Upper lobe of left lung (tissue), 6 donors: ENCODE results near the gene IAH1. TPM values are rescaled to one million over a fixed set of nuclear protein-coding genes. Genes with fewer than 3 reads are reported as not detected.

ENCODE experiments used
- ATAC-seq, 2 donors: fragments of 200-7000 bp; cut with Tn5 transposase; one replicate each; pipeline ENCODE4 v1.9.1; 2022; ENCODE audit warnings: mild to moderate bottlenecking in 2 of 2, moderate library complexity in 2 of 2; ENCODE audit not compliant: low FRiP score in 2 of 2
- DNase-seq, 2 donors: peaks; one replicate each; pipeline ENCODE4 v3.0.0-alpha.2; 2019 to 2020
- H3K27ac ChIP-seq, 4 donors: fragments of 200-600 bp; sonication (generic); one replicate each; pipeline ENCODE4 v1.5.1; 2016 to 2019
- H3K27me3 ChIP-seq, 4 donors: fragments of 200-600 bp; sonication (generic); one replicate each; pipeline ENCODE4 v1.5.1; 2017 to 2019
- H3K36me3 ChIP-seq, 4 donors: fragments of 200-600 bp; sonication (generic); one replicate each; pipeline ENCODE4 v1.5.1; 2016 to 2019
- H3K4me1 ChIP-seq, 4 donors: fragments of 200-600 bp; sonication (generic); one replicate each; pipeline ENCODE4 v1.5.1; 2018 to 2019
- H3K4me3 ChIP-seq, 4 donors: fragments of 200-600 bp; sonication (generic); one replicate each; pipeline ENCODE4 v1.5.1; 2017 to 2019; ENCODE audit warnings: mild to moderate bottlenecking in 2 of 4, moderate library complexity in 1 of 4
- H3K9me3 ChIP-seq, 4 donors: fragments of 200-600 bp; sonication (generic); one replicate each; pipeline ENCODE4 v1.5.1; 2018 to 2019
- EP300 ChIP-seq, 4 donors: sonication (generic); formaldehyde crosslinking; IDR thresholded peaks; one replicate each; pipeline ENCODE4 v1.5.1; 2017; ENCODE audit warnings: antibody characterized with exemption in 4 of 4, control low read depth in 2 of 4
- POLR2A ChIP-seq, 4 donors: fragments of 450-650 bp; IDR thresholded peaks; one replicate each; pipeline ENCODE4 v1.5.1; 2016 to 2017; ENCODE audit warnings: antibody characterized with exemption in 4 of 4, mild to moderate bottlenecking in 2 of 4
- POLR2AphosphoS5 ChIP-seq, 2 donors: sonication (generic); formaldehyde crosslinking; IDR thresholded peaks; one replicate each; pipeline ENCODE4 v1.5.1; 2017; ENCODE audit warnings: antibody characterized with exemption in 2 of 2
- WGBS, 2 donors: methylation state at CpG; one replicate each; pipeline ENCODE4 v1.1.5; 2017 to 2018; 5-methylcytosine and 5-hydroxymethylcytosine counted together
- total RNA-seq, 6 donors: library from RNA; depleted of rRNA in 4 of 6; stranded (reverse); fragments of >200 nt in 4 of 6; gene quantifications; one replicate each; pipeline versions ENCODE4 v1.1.0 to v1.2.1, GENCODE V29; 2016 to 2021
- TF ChIP-seq, protein P1 (sequence below), 6 experiments: fragments of 450-650 bp in 4 of 6; fragments of 200-600 bp in 2 of 6; sonication (generic) in 2 of 6; IDR thresholded peaks; one replicate each; pipeline ENCODE4 v1.5.1; 2016 to 2019; ENCODE audit warnings: antibody characterized with exemption in 6 of 6
- donor health status: DM: no; HTN: no; CAD: no; lungs with moderate emphysema.
- donor health status: DM: no; HTN: yes; CAD: no; lungs with severe emphysema.

Gene IAH1
- total RNA-seq, 6 donors from 2014 or later: 16.1 to 46.1 (median 39.3) TPM

DNA sequence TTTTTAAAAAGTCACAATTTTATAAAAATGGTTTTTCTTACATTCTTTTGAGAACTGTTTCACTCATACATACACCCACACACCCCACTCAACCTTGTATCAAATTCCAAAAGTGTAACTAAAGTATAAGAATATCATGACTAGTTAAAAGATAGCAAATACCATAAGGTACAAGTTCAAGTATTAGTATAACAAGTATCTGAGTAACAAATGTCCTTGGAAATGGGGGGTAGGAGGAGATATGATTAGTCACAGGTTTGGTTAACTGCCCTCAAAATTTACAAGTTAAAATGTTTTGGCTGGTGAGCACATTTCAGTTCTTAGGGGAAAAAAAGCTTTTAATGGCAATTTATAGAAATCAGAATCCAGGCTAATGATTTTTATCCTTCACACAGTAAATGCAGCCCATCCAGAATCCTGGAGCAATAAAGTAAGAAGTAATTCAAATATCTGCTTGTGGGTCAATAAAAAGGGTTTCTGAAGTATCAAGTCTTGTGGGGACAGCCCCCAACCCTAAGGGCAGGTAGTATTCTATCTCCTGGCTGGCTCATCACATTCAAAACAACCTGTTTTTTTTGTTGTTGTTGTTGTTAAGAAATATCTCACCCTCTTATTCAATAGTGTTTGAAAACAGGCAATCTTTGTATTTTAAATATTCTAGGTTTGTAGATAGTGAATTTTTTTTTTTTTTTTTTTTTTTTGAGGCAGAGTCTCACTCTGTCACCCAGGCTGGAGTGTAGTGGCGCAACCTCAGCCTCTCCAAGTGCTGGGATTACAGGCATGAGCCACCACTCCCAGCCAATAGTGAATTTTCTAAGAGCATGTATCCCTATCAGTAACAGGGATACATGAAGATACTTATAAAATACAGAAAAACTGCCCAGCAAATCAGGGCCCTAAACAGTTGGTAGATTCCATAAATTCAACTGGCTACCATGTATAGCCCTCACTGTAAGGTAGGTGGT is 14.5 kb downstream of the IAH1 start:
- peaks cover 52 to 100% (median 89%) of the 10 kb centered on the region in 4 donors for H3K36me3 ChIP-seq
- 90 to 100% methylated on average over 1 of the region's 1 CpG for WGBS, 2 donors

DNA sequence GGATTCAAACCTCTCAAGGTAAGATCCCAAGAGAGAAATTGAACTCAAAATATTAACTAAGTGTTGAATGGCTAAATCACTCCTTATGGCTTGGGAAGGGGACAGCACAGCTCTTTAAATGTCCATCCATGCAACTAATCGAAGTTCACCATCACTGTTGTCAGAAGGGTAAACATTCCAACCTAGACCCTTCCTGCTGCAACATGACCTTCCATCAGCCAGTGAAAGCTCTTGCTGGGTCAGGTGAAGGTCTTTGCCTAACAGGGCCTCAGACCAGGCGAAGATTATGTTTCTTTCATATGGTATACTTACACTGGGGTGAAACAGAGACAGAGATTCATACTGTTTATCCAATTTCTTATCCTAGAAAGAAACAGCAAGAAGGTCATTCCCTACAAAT is 16.4 kb downstream of the IAH1 start:
- peaks cover 48 to 100% (median 87%) of the 10 kb centered on the region in 4 donors for H3K36me3 ChIP-seq
- TF ChIP-seq EP300 (IDR thresholded peaks at IDR 0.05): no peak
- TF ChIP-seq, protein P1, sequence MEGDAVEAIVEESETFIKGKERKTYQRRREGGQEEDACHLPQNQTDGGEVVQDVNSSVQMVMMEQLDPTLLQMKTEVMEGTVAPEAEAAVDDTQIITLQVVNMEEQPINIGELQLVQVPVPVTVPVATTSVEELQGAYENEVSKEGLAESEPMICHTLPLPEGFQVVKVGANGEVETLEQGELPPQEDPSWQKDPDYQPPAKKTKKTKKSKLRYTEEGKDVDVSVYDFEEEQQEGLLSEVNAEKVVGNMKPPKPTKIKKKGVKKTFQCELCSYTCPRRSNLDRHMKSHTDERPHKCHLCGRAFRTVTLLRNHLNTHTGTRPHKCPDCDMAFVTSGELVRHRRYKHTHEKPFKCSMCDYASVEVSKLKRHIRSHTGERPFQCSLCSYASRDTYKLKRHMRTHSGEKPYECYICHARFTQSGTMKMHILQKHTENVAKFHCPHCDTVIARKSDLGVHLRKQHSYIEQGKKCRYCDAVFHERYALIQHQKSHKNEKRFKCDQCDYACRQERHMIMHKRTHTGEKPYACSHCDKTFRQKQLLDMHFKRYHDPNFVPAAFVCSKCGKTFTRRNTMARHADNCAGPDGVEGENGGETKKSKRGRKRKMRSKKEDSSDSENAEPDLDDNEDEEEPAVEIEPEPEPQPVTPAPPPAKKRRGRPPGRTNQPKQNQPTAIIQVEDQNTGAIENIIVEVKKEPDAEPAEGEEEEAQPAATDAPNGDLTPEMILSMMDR (IDR thresholded peaks at IDR 0.05): no peak
- TF ChIP-seq POLR2AphosphoS5 (IDR thresholded peaks at IDR 0.05): no peak
- TF ChIP-seq POLR2A (IDR thresholded peaks at IDR 0.05): no peak

More for the DNA sequence above, 14.5 kb downstream of the IAH1 start:
- no peaks in the 10 kb centered on the region for H3K9me3 ChIP-seq
- no peak overlapping the region for H3K27ac ChIP-seq
- no peaks in the 10 kb centered on the region for H3K27me3 ChIP-seq
- H3K4me3 ChIP-seq: no peak overlapping the region
- DNase-seq: no peak
- no peak for ATAC-seq
- peaks cover 0 to 9% (median 4%) of the 10 kb centered on the region in 4 donors for H3K4me1 ChIP-seq
- TF ChIP-seq POLR2A (IDR thresholded peaks at IDR 0.05) (no peak), EP300 (IDR thresholded peaks at IDR 0.05) (no peak), POLR2AphosphoS5 (IDR thresholded peaks at IDR 0.05) (no peak)
- TF ChIP-seq, protein P1 (IDR thresholded peaks at IDR 0.05): no peak

DNA sequence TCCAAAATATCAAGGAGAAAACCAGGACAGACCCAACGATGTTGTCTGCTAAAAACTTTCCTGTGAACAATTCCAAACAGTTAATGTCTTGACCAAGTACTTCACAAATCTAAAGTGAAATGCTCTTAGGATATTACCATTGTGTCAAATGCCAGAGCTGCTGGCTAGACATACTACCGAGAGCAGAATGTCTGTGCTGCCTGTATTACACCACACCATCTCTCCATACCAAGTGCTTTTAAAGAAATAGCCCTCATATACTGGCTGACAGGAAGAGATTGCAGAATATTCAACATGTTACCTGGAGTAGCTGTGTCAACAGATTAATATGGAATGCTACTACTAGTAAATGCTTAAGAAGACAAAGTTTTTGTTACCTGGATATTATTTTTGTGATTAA is 18.6 kb downstream of the IAH1 start:
- no peak for TF ChIP-seq POLR2A (IDR thresholded peaks at IDR 0.05)
- no peak for TF ChIP-seq EP300 (IDR thresholded peaks at IDR 0.05)
- TF ChIP-seq, protein P1 (IDR thresholded peaks at IDR 0.05): no peak
- no peak for TF ChIP-seq POLR2AphosphoS5 (IDR thresholded peaks at IDR 0.05)
- WGBS, 2 donors: 52 to 57% methylated on average over 2 of the region's 2 CpGs
- Histone ChIP-seq H3K4me3 (no peak overlapping the region), H3K9me3 (no peaks in the 10 kb centered on the region), H3K27me3 (no peaks in the 10 kb centered on the region), H3K36me3 (peaks cover 41 to 100% (median 84%) of the 10 kb centered on the region in 4 donors), H3K4me1 (peaks cover 0 to 9% (median 4%) of the 10 kb centered on the region in 4 donors), H3K27ac (no peak overlapping the region)
- ATAC-seq (no peak), DNase-seq (no peak)

More for the DNA sequence above, 16.4 kb downstream of the IAH1 start:
- Histone ChIP-seq H3K4me3 (no peak overlapping the region), H3K27ac (no peak overlapping the region), H3K27me3 (no peaks in the 10 kb centered on the region), H3K4me1 (peaks cover 0 to 9% (median 4%) of the 10 kb centered on the region in 4 donors), H3K9me3 (no peaks in the 10 kb centered on the region)
- no peak for DNase-seq
- ATAC-seq: no peak
- WGBS, 2 donors: 84 to 87% methylated on average over 2 of the region's 2 CpGs

DNA sequence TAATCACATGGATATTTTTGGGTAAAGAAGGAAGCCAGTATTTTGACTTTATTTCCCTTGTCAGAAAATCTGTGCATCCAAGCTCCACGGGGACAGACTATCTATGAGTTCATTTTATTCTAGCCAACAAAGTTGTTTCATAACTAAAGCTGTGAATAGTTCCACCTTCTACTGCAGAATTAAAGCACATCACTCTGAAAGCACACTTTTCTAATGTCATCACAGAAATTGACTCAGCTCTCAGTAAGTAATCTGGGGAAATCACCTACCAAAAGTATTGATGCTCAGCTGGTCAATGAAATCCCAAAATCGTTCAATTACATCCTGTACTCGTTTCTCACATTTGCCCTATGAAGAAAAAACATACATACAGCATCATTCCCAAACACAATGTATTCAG is 19.1 kb downstream of the IAH1 start:
- ATAC-seq (no peak), DNase-seq (no peak)
- no peak overlapping the region for H3K4me3 ChIP-seq
- no peaks in the 10 kb centered on the region for H3K27me3 ChIP-seq
- H3K9me3 ChIP-seq: no peaks in the 10 kb centered on the region
- 86% methylated on average over 3 of the region's 3 CpGs for WGBS, 2 donors
- peaks cover 41 to 97% (median 80%) of the 10 kb centered on the region in 4 donors for H3K36me3 ChIP-seq
- no peak overlapping the region for H3K27ac ChIP-seq
- H3K4me1 ChIP-seq: peaks cover 0 to 9% (median 4%) of the 10 kb centered on the region in 4 donors
- TF ChIP-seq, protein P1 (IDR thresholded peaks at IDR 0.05): no peak
- no peak for TF ChIP-seq POLR2A (IDR thresholded peaks at IDR 0.05)
- TF ChIP-seq EP300 (IDR thresholded peaks at IDR 0.05): no peak
